HG03558 (cell line): Measurements from ENCODE around the gene PTX4.

ENCODE experiments used
- ATAC-seq: cut with Tn5 transposase; IDR thresholded peaks from one replicate; pipeline ENCODE4 v1.9.1; 2021; ENCODE audit warnings: moderate number of reproducible peaks; ENCODE audit not compliant: unreplicated experiment; ENCODE audit errors: extremely low read depth

Gene PTX4

GRCh38 chr16:1525871-1526607 lies 37.3 kb upstream of the PTX4 start:
- ATAC-seq = no peak

GRCh38 chr16:1524366-1524765 lies 35.6 kb upstream of the PTX4 start:
- ATAC-seq = no peak

- no peak for ATAC-seq
Observed at GRCh38 chr16:1523581-1524245, 35.0 kb upstream of the PTX4 start.

- no peak for ATAC-seq
Observed at GRCh38 chr16:1520461-1520860, 31.7 kb upstream of the PTX4 start.

GRCh38 chr16:1519831-1520230 lies 31.1 kb upstream of the PTX4 start:
- no peak for ATAC-seq

- ATAC-seq = no peak
Observed at GRCh38 chr16:1518626-1519135, 29.9 kb upstream of the PTX4 start.

- ATAC-seq = no peak
Observed at GRCh38 chr16:1514507-1514906, 25.8 kb upstream of the PTX4 start.

GRCh38 chr16:1512774-1513173 lies 24.0 kb upstream of the PTX4 start:
- no peak for ATAC-seq

GRCh38 chr16:1511662-1512569 lies 23.2 kb upstream of the PTX4 start:
- no peak for ATAC-seq

GRCh38 chr16:1510941-1511351 lies 22.2 kb upstream of the PTX4 start:
- no peak for ATAC-seq

GRCh38 chr16:1510272-1510671 lies 21.5 kb upstream of the PTX4 start:
- no peak for ATAC-seq

- ATAC-seq = no peak
Observed at GRCh38 chr16:1509307-1510221, 20.8 kb upstream of the PTX4 start.

GRCh38 chr16:1508494-1509187 lies 19.9 kb upstream of the PTX4 start:
- ATAC-seq = no peak

- no peak for ATAC-seq
Observed at GRCh38 chr16:1506494-1507213, 17.9 kb upstream of the PTX4 start.

- no peak for ATAC-seq
Observed at GRCh38 chr16:1505912-1506311, 17.2 kb upstream of the PTX4 start.

GRCh38 chr16:1505073-1505844 lies 16.5 kb upstream of the PTX4 start:
- ATAC-seq = no peak

GRCh38 chr16:1503110-1503955 lies 14.6 kb upstream of the PTX4 start:
- no peak for ATAC-seq
